HCT116 (cell line): Measurements from ENCODE around the gene TLR1.

ENCODE experiments used
- CTCF ChIP-seq, 3 experiments: fragments of 200-600 bp in 1 of 3; sonication (generic) in 1 of 3; IDR thresholded peaks in 2 of 3; conservative IDR thresholded peaks in 1 of 3; 2 replicates each; pipeline ENCODE4 v1.5.1; 2012 to 2017; ENCODE audit warnings: low read depth in 2 of 3, low read length in 2 of 3, antibody characterized with exemption in 1 of 3, borderline replicate concordance in 1 of 3, control low read depth in 1 of 3, mild to moderate bottlenecking in 1 of 3, mixed read lengths in 1 of 3, mixed run types in 1 of 3, moderate library complexity in 1 of 3; ENCODE audit not compliant: insufficient read depth in 1 of 3
- EGR1 ChIP-seq: IDR thresholded peaks from 2 replicates; pipeline ENCODE4 v1.6.1; 2012; ENCODE audit warnings: low read depth
- ELF1 ChIP-seq: IDR thresholded peaks from 2 replicates; pipeline ENCODE4 v1.6.1; 2012; ENCODE audit warnings: low read depth, borderline replicate concordance
- EZH2 ChIP-seq: fragments of 200-600 bp; sonication (generic); IDR thresholded peaks from 2 replicates; pipeline ENCODE4 v1.6.1; 2017; ENCODE audit warnings: antibody characterized with exemption, mixed run types
- POLR2AphosphoS5 ChIP-seq: IDR thresholded peaks from 2 replicates; pipeline ENCODE4 v1.6.1; 2011; ENCODE audit warnings: mild to moderate bottlenecking, low read depth, low read length, moderate library complexity
- RAD21 ChIP-seq: IDR thresholded peaks from 2 replicates; pipeline ENCODE4 v1.6.1; 2012; ENCODE audit warnings: low read depth, mild to moderate bottlenecking

GRCh38 chr4:38765382-38765781 lies 39.2 kb downstream of the TLR1 start:
- no peak for TF ChIP-seq ELF1
- no peak for TF ChIP-seq CTCF (IDR thresholded peaks at IDR 0.05 in 2 of 3, conservative IDR thresholded peaks at IDR 0.05 in 1 of 3; ENCODE audit: borderline replicate concordance in 1 of 3, insufficient read depth in 1 of 3, low read depth in 2 of 3, low read length in 2 of 3)
- TF ChIP-seq EGR1, result no peak
- no peak for TF ChIP-seq EZH2
- no peak for TF ChIP-seq RAD21
- TF ChIP-seq POLR2AphosphoS5, result no peak
